HG03469 (cell line): ENCODE results near the gene OPN3.

Experiments
- ATAC-seq: cut with Tn5 transposase; IDR thresholded peaks from one replicate; pipeline ENCODE4 v1.9.1; 2021; ENCODE audit warnings: mild to moderate bottlenecking, moderate library complexity, moderate number of reproducible peaks; ENCODE audit not compliant: unreplicated experiment

OPN3 gene

GRCh38 chr1:241622669-241623068 is 17.5 kb downstream of the OPN3 start:
- ATAC-seq, result no peak

GRCh38 chr1:241617426-241617825 is 22.7 kb downstream of the OPN3 start:
- ATAC-seq, result no peak

- ATAC-seq, result no peak
These were observed 24.9 kb downstream of the OPN3 start for GRCh38 chr1:241615043-241615974.

GRCh38 chr1:241614572-241614971 is 25.6 kb downstream of the OPN3 start:
- ATAC-seq, result no peak

GRCh38 chr1:241614144-241614543 is 26.0 kb downstream of the OPN3 start:
- ATAC-seq, result no peak

- no peak for ATAC-seq
These were observed 27.4 kb downstream of the OPN3 start for GRCh38 chr1:241612533-241613477.

GRCh38 chr1:241611736-241612135 is 28.4 kb downstream of the OPN3 start:
- no peak for ATAC-seq

- ATAC-seq, result peak; percentile 95
These were observed 29.1 kb downstream of the OPN3 start for GRCh38 chr1:241611063-241611462.

- no peak for ATAC-seq
These were observed 29.9 kb downstream of the OPN3 start for GRCh38 chr1:241610056-241610815.

GRCh38 chr1:241608379-241609033 is 31.7 kb downstream of the OPN3 start:
- no peak for ATAC-seq

- no peak for ATAC-seq
These were observed 32.7 kb downstream of the OPN3 start for GRCh38 chr1:241607497-241607896.

- ATAC-seq, result no peak
These were observed 33.6 kb downstream of the OPN3 start for GRCh38 chr1:241606544-241606943.

GRCh38 chr1:241605146-241605805 is 34.9 kb downstream of the OPN3 start:
- ATAC-seq, result no peak

GRCh38 chr1:241603731-241604245 is 36.4 kb downstream of the OPN3 start:
- no peak for ATAC-seq

GRCh38 chr1:241600496-241600901 is 39.7 kb downstream of the OPN3 start:
- ATAC-seq, result peak; percentile 90

GRCh38 chr1:241598249-241598648 is 41.9 kb downstream of the OPN3 start:
- ATAC-seq, result peak; percentile 30

GRCh38 chr1:241596633-241597032 is 43.5 kb downstream of the OPN3 start:
- no peak for ATAC-seq

GRCh38 chr1:241593186-241593585 is 47.0 kb downstream of the OPN3 start:
- ATAC-seq, result no peak

GRCh38 chr1:241592273-241592958 is 47.8 kb downstream of the OPN3 start:
- peak; percentile 60 for ATAC-seq
